ENCODE data around the gene TENT4A.

Gene TENT4A

GRCh38 chr5:6719417-6719816 lies 6.2 kb downstream of the TENT4A start:
- no peak for DNase-seq (ENCODE audit: low spot score)
- TF ChIP-seq, protein P1, sequence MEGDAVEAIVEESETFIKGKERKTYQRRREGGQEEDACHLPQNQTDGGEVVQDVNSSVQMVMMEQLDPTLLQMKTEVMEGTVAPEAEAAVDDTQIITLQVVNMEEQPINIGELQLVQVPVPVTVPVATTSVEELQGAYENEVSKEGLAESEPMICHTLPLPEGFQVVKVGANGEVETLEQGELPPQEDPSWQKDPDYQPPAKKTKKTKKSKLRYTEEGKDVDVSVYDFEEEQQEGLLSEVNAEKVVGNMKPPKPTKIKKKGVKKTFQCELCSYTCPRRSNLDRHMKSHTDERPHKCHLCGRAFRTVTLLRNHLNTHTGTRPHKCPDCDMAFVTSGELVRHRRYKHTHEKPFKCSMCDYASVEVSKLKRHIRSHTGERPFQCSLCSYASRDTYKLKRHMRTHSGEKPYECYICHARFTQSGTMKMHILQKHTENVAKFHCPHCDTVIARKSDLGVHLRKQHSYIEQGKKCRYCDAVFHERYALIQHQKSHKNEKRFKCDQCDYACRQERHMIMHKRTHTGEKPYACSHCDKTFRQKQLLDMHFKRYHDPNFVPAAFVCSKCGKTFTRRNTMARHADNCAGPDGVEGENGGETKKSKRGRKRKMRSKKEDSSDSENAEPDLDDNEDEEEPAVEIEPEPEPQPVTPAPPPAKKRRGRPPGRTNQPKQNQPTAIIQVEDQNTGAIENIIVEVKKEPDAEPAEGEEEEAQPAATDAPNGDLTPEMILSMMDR (IDR thresholded peaks at IDR 0.05; ENCODE audit: borderline replicate concordance, control extremely low read depth, extremely low read depth, insufficient read depth, missing control alignments) = no peak
- in situ Hi-C loops (cut with MboI; ENCODE audit: low sequenced_read_pairs, unreplicated experiment) = no loop called here

GRCh38 chr5:6719896-6720560 lies 6.8 kb downstream of the TENT4A start:
- no peak for DNase-seq (ENCODE audit: low spot score)
- in situ Hi-C loops (cut with MboI; ENCODE audit: low sequenced_read_pairs, unreplicated experiment) = no loop called here
- TF ChIP-seq, protein P1 (IDR thresholded peaks at IDR 0.05; ENCODE audit: borderline replicate concordance, control extremely low read depth, extremely low read depth, insufficient read depth, missing control alignments) = no peak

- TF ChIP-seq, protein P1 (IDR thresholded peaks at IDR 0.05; ENCODE audit: borderline replicate concordance, control extremely low read depth, extremely low read depth, insufficient read depth, missing control alignments) = no peak
- no peak for DNase-seq (ENCODE audit: low spot score)
- in situ Hi-C loops (cut with MboI; ENCODE audit: low sequenced_read_pairs, unreplicated experiment) = no loop called here
Measured at GRCh38 chr5:6720561-6720921, 7.3 kb downstream of the TENT4A start.

GRCh38 chr5:6721442-6721841 lies 8.2 kb downstream of the TENT4A start:
- TF ChIP-seq, protein P1 (IDR thresholded peaks at IDR 0.05; ENCODE audit: borderline replicate concordance, control extremely low read depth, extremely low read depth, insufficient read depth, missing control alignments) = no peak
- in situ Hi-C loops (cut with MboI; ENCODE audit: low sequenced_read_pairs, unreplicated experiment) = no loop called here
- no peak for DNase-seq (ENCODE audit: low spot score)

DNA sequence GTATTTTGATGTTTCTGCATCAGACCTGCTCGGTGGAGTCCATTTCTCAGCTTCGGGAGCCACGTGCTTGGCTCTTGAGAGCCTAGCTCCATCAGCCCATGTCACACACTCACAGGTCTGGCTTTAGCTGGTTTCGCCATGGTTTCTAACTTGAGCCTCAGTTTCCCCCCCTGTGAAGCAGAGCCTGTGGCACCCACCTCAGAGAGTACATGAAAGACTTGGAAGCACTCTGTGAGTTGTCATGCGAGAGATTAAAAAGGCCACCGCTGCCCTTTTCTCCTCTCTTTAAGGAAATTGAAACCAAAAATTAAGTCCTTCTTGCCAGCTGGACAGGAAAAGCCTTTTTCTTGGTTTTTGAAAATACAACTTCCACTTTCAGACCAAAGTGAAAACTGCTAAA lies 8.8 kb downstream of the TENT4A start:
- TF ChIP-seq, protein P1 (IDR thresholded peaks at IDR 0.05; ENCODE audit: borderline replicate concordance, control extremely low read depth, extremely low read depth, insufficient read depth, missing control alignments) = no peak
- no peak for DNase-seq (ENCODE audit: low spot score)
- in situ Hi-C loops (cut with MboI; ENCODE audit: low sequenced_read_pairs, unreplicated experiment) = no loop called here

DNA sequence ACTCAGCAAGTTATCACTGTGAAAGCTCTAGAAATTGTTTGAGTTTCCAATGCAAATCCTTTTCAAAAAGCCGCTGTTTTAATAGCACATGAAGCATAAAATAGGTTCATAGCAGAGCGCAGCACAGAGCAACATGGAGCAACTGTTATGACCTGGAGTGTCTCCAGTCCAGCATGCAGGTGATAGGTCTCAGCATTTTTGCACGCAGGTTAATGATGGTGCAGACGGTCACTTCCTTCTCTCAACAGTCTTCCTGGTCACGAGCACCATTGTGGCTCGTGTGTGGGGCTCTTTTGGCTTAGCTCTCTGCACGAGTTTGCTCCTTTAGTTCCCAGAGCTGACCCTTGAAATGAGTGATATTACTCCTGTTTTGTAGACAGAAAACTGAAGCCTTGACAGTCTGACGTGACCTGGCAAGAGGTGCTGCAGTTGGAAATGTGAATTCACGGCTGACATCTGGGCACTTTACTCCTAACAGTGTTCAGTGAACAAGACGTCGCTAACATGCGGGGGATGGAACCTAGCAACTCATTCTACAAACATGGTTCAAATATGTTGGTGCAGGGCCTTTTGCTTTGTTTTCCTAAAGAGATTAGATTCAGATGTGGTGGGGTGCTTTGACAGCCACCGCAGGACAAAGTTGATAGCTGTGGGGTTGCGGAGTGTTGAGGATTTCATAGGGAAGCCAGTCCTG lies 10.0 kb downstream of the TENT4A start:
- in situ Hi-C loops (cut with MboI; ENCODE audit: low sequenced_read_pairs, unreplicated experiment) = no loop called here
- TF ChIP-seq, protein P1 (IDR thresholded peaks at IDR 0.05; ENCODE audit: borderline replicate concordance, control extremely low read depth, extremely low read depth, insufficient read depth, missing control alignments) = no peak
- no peak for DNase-seq (ENCODE audit: low spot score)

Measured in GM13976 (cell line).